Measurements from ENCODE around the gene KCNN3. TPM values are rescaled to one million over a fixed set of nuclear protein-coding genes. Genes with fewer than 3 reads are reported as not detected.

The KCNN3 gene
- total and polyA plus RNA-seq, 7 donors = 0.23 to 27.7 (median 9.4) TPM

DNA sequence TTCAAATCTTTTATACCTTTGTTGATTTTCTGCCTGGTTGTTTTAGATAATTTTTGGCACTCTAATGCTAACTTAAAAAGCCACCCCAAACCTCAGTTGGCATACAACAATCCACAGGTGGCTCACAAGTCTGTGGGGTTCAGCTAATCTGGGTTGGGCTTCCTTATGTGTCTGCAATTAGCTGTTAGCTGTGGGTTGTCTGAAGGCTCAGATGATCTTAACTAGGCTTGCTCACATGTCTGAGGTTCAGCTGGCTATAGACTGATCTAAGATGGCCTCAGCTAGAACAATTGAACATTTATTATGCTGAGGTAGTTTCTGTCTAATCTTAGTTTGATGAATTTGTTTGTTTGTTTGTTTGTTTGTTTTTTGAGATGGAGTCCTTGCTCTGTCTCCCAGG, 217.2 kb downstream of the KCNN3 start:
- TF ChIP-seq POLR2AphosphoS5 (IDR thresholded peaks at IDR 0.05) (no peak), POLR2A (IDR thresholded peaks at IDR 0.05) (no peak), EP300 (IDR thresholded peaks at IDR 0.05) (no peak)
- TF ChIP-seq, protein P1, sequence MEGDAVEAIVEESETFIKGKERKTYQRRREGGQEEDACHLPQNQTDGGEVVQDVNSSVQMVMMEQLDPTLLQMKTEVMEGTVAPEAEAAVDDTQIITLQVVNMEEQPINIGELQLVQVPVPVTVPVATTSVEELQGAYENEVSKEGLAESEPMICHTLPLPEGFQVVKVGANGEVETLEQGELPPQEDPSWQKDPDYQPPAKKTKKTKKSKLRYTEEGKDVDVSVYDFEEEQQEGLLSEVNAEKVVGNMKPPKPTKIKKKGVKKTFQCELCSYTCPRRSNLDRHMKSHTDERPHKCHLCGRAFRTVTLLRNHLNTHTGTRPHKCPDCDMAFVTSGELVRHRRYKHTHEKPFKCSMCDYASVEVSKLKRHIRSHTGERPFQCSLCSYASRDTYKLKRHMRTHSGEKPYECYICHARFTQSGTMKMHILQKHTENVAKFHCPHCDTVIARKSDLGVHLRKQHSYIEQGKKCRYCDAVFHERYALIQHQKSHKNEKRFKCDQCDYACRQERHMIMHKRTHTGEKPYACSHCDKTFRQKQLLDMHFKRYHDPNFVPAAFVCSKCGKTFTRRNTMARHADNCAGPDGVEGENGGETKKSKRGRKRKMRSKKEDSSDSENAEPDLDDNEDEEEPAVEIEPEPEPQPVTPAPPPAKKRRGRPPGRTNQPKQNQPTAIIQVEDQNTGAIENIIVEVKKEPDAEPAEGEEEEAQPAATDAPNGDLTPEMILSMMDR (IDR thresholded peaks at IDR 0.05) = no peak
- H3K4me1 ChIP-seq = no peaks in the 10 kb centered on the region

More for the DNA sequence above, 217.2 kb downstream of the KCNN3 start:
- no peak overlapping the region for H3K4me3 ChIP-seq
- DNase-seq = no peak
- no peaks in the 10 kb centered on the region for H3K36me3 ChIP-seq
- intact Hi-C loops (cut with DNase I) = no loop called here
- no peaks in the 10 kb centered on the region for H3K9me3 ChIP-seq
- H3K27me3 ChIP-seq = no peaks in the 10 kb centered on the region
- no peak overlapping the region for H3K27ac ChIP-seq

Other genes with a start within 250 kb of the KCNN3 start
- 10 to 100 TPM; 11.1 to 19.6 (median 13.7) TPM for gene PMVK, start 66.4 kb upstream of the KCNN3 start, total RNA-seq
- gene PMVK, start 66.4 kb upstream of the KCNN3 start, polyA plus RNA-seq = 10 to 100 TPM; 53.1 to 54.1 (median 53.2) TPM
- gene PBXIP1, start 85.8 kb upstream of the KCNN3 start, total RNA-seq = 100 to 1,000 TPM; 178 to 251 (median 201) TPM
- 10 to 100 TPM in 2 of 3 donors, 1 to 10 TPM in 1; 8.3 to 66.2 (median 13.2) TPM for gene PBXIP1, start 85.8 kb upstream of the KCNN3 start, polyA plus RNA-seq
- 10 to 100 TPM; 15.0 to 23.3 (median 16.6) TPM for gene PYGO2, start 91.5 kb upstream of the KCNN3 start, total RNA-seq
- 10 to 100 TPM; 13.6 to 26.9 (median 16.8) TPM for gene PYGO2, start 91.5 kb upstream of the KCNN3 start, polyA plus RNA-seq
- 10 to 100 TPM; 49.2 to 80.4 (median 57.0) TPM for gene SHC1, start 100.5 kb upstream of the KCNN3 start, total RNA-seq
- gene SHC1, start 100.5 kb upstream of the KCNN3 start, polyA plus RNA-seq = 10 to 100 TPM; 58.5 to 75.2 (median 63.1) TPM
- 10 to 100 TPM; 10.2 to 35.7 (median 25.7) TPM for gene CKS1B, start 104.4 kb upstream of the KCNN3 start, total RNA-seq
- gene CKS1B, start 104.4 kb upstream of the KCNN3 start, polyA plus RNA-seq = 100 to 1,000 TPM in 1 of 3 donors, 10 to 100 TPM in 2; 73.3 to 104 (median 95.5) TPM
- gene FLAD1, start 113.1 kb upstream of the KCNN3 start, total RNA-seq = 10 to 100 TPM; 17.5 to 22.8 (median 18.5) TPM
- 10 to 100 TPM; 24.6 to 36.5 (median 27.7) TPM for gene FLAD1, start 113.1 kb upstream of the KCNN3 start, polyA plus RNA-seq
- gene LENEP, start 123.3 kb upstream of the KCNN3 start, total RNA-seq = not detected
- under 1 TPM in 1 of 3 donors, not detected in 2; 0.39 TPM for gene LENEP, start 123.3 kb upstream of the KCNN3 start, polyA plus RNA-seq
- gene ZBTB7B, start 132.5 kb upstream of the KCNN3 start, total RNA-seq = 10 to 100 TPM; 24.4 to 35.3 (median 29.5) TPM
- 100 to 1,000 TPM in 2 of 3 donors, 10 to 100 TPM in 1; 71.5 to 342 (median 141) TPM for gene ZBTB7B, start 132.5 kb upstream of the KCNN3 start, polyA plus RNA-seq
- under 1 TPM in 3 of 4 donors, not detected in 1; 0.27 to 0.49 (median 0.36) TPM for gene DCST2, start 163.5 kb upstream of the KCNN3 start, total RNA-seq
- 1 to 10 TPM in 1 of 3 donors, not detected in 2; 2.0 TPM for gene DCST2, start 163.5 kb upstream of the KCNN3 start, polyA plus RNA-seq
- gene DCST1, start 163.5 kb upstream of the KCNN3 start, total RNA-seq = under 1 TPM in 1 of 4 donors, not detected in 3; 0.16 TPM
- gene DCST1, start 163.5 kb upstream of the KCNN3 start, polyA plus RNA-seq = under 1 TPM in 1 of 3 donors, not detected in 2; 0.09 TPM
- gene ADAM15, start 181.0 kb upstream of the KCNN3 start, total RNA-seq = 10 to 100 TPM; 42.6 to 66.7 (median 53.1) TPM
- gene ADAM15, start 181.0 kb upstream of the KCNN3 start, polyA plus RNA-seq = 100 to 1,000 TPM in 1 of 3 donors, 10 to 100 TPM in 2; 37.8 to 186 (median 55.9) TPM
- 1 to 10 TPM; 1.6 to 5.0 (median 3.1) TPM for gene EFNA4, start 193.5 kb upstream of the KCNN3 start, total RNA-seq
- 10 to 100 TPM; 10.2 to 22.2 (median 12.0) TPM for gene EFNA4, start 193.5 kb upstream of the KCNN3 start, polyA plus RNA-seq
- 1 to 10 TPM in 3 of 4 donors, under 1 TPM in 1; 0.27 to 3.0 (median 1.9) TPM for gene EFNA3, start 208.6 kb upstream of the KCNN3 start, total RNA-seq
- 1 to 10 TPM; 8.4 to 9.0 (median 8.5) TPM for gene EFNA3, start 208.6 kb upstream of the KCNN3 start, polyA plus RNA-seq